Keratinocyte (primary cell): ENCODE measurements around the gene ABCA7.

Source experiments
- CTCF ChIP-seq, 3 experiments: IDR thresholded peaks in 1 of 3; conservative IDR thresholded peaks in 1 of 3; optimal IDR thresholded peaks in 1 of 3; 2 replicates in 2 of 3; 3 replicates in 1 of 3; pipeline versions ENCODE3 to v1.5.1; 2011; ENCODE audit warnings: low read length in 3 of 3, mild to moderate bottlenecking in 3 of 3, moderate library complexity in 2 of 3, control low read depth in 1 of 3, inconsistent platforms in 1 of 3; ENCODE audit not compliant: insufficient read depth in 2 of 3; ENCODE audit errors: extremely low read depth in 1 of 3
- EZH2 ChIP-seq: IDR thresholded peaks from one replicate; pipeline ENCODE4 v1.6.1; 2012; ENCODE audit warnings: inconsistent platforms, mild to moderate bottlenecking, low read length, moderate library complexity

- TF ChIP-seq CTCF (optimal IDR thresholded peaks at IDR 0.05 in 1 of 3, IDR thresholded peaks at IDR 0.05 in 1 of 3, conservative IDR thresholded peaks at IDR 0.05 in 1 of 3; ENCODE audit: extremely low read depth in 1 of 3, insufficient read depth in 2 of 3, low read length in 3 of 3), result no peak
- no peak for TF ChIP-seq EZH2
These were observed 3.0 kb downstream of the ABCA7 start for GRCh38 chr19:1042689-1043511.
